ENCODE data around the gene GPR176. TPM values are rescaled to one million over a fixed set of nuclear protein-coding genes. Genes with fewer than 3 reads are reported as not detected.
"Not testable (repeated sequence)": the region's sequence is repeated elsewhere in the genome, so short reads cannot be mapped to it uniquely, and the experiment has no call there.

The GPR176 gene
- total RNA-seq, 1 donor from 2014 or later = 32.1 TPM

DNA sequence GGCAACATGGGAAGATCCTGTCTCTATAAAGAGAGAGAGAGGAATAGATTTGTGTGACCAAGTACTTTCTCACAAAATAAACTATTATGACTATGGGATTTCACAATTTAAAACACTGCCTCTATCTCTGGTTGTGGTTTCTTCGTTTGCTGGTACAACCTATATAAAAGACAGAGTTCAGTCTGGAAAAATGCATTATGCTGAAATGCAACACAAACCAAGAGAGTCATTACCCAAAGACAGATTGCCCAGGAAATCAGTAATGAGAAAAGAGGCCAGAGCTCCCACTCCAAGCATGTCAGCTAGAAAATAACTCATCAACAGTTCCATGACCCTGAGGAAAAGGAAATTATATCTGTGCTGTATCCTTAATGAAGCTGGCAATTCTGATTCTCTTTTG lies 23.2 kb downstream of the GPR176 start:
- no peak overlapping the region for H3K4me3 ChIP-seq (ENCODE audit: low read depth, low read length)
- no peak for DNase-seq (ENCODE audit: low read depth)
- TF ChIP-seq, protein P1, sequence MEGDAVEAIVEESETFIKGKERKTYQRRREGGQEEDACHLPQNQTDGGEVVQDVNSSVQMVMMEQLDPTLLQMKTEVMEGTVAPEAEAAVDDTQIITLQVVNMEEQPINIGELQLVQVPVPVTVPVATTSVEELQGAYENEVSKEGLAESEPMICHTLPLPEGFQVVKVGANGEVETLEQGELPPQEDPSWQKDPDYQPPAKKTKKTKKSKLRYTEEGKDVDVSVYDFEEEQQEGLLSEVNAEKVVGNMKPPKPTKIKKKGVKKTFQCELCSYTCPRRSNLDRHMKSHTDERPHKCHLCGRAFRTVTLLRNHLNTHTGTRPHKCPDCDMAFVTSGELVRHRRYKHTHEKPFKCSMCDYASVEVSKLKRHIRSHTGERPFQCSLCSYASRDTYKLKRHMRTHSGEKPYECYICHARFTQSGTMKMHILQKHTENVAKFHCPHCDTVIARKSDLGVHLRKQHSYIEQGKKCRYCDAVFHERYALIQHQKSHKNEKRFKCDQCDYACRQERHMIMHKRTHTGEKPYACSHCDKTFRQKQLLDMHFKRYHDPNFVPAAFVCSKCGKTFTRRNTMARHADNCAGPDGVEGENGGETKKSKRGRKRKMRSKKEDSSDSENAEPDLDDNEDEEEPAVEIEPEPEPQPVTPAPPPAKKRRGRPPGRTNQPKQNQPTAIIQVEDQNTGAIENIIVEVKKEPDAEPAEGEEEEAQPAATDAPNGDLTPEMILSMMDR (conservative IDR thresholded peaks at IDR 0.05; ENCODE audit: low read depth, low read length) = no peak

DNA sequence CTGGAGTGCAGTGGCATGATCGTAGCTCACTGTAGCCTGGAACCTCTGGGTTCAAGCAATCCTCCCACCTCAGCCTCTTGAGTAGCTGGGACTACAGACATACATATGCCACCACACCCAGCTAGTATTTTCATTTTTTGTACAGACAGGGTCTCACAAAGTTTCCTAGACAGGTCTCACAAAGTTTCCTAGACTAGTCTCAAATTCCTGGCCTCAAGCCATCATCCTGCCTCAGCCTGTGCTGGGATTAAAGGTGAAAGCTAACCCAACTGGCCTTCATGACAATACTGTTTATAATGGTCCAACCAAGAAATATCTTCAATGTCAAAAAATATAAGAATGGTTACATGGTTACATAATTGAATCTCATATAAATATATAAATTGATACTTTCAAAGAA lies 24.0 kb downstream of the GPR176 start:
- no peak for DNase-seq (ENCODE audit: low read depth)
- no peak overlapping the region for H3K4me3 ChIP-seq (ENCODE audit: low read depth, low read length)
- TF ChIP-seq, protein P1 (conservative IDR thresholded peaks at IDR 0.05; ENCODE audit: low read depth, low read length) = no peak

DNA sequence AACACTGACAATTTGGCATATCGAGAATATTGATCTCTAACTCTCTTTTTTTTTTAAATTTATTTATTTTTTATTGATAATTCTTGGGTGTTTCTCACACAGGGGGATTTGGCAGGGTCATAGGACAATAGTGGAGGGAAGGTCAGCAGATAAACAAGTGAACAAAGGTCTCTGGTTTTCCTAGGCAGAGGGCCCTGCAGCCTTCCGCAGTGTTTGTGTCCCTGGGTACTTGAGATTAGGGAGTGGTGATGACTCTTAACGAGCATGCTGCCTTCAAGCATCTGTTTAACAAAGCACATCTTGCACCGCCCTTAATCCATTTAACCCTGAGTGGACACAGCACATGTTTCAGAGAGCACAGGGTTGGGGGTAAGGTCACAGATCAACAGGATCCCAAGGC lies 27.0 kb downstream of the GPR176 start:
- not testable (repeated sequence) for DNase-seq (ENCODE audit: low read depth); H3K4me3 ChIP-seq (ENCODE audit: low read depth, low read length)

DNA sequence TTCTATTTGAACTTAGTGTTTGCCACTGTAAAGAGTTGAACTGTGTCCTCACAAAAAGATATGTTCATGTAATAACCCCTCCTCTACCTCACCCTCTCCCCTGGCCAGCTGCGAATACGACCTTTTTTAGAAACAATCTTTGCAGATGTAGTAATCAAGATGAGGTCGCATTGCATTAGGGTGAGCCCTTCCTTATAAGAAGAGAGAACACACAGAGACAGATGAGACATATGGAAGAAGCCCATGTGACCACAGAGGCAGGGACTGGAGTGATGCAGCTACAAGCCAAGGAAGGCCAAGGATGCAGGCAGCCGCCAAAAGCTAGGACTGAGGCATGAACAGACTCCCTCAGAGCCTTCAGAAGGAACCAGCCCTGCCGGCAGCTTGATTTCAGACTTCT lies 27.6 kb downstream of the GPR176 start:
- no peak overlapping the region for H3K4me3 ChIP-seq (ENCODE audit: low read depth, low read length)
- TF ChIP-seq, protein P1 (conservative IDR thresholded peaks at IDR 0.05; ENCODE audit: low read depth, low read length) = no peak
- no peak for DNase-seq (ENCODE audit: low read depth)

DNA sequence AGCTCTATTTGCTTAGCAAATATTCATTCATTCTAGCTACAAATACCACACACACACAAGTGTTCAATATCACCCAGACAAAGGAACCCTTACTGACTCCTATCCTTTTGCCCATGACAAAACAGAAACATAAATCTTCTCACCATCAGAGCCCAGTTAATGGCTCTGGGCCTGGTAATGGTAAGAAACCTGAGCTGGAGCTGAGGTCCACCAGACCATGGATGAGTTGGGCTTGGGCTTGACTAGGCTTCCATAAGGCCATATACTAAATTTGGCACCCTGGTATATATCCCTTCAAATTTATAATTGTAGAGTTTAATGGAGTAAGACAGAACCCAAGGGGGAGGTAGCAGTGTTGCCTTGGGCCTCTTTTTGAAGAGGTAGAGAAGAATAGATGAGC lies 29.4 kb downstream of the GPR176 start:
- no peak overlapping the region for H3K4me3 ChIP-seq (ENCODE audit: low read depth, low read length)
- DNase-seq (ENCODE audit: low read depth) = no peak
- TF ChIP-seq, protein P1 (conservative IDR thresholded peaks at IDR 0.05; ENCODE audit: low read depth, low read length) = no peak

DNA sequence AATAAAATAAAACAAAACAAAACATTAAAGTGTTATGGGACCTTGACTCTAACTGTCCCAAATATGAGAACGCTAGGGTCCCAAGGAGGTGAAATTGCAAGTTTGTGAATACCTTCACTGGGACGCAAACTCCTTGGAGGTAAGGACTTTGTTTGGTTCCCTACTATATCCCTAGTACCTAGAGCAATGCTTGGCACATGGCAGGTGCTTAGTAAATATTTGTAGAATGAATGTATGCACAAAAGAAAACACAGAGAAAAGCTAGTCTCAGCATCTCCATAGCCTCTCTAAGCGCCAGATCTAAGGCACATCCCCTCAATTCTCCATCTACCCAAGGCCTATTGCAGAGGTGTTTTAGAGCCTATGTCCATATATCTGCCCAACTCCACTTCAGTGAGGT lies 30.5 kb downstream of the GPR176 start:
- TF ChIP-seq, protein P1 (conservative IDR thresholded peaks at IDR 0.05; ENCODE audit: low read depth, low read length) = no peak
- DNase-seq (ENCODE audit: low read depth) = no peak
- no peak overlapping the region for H3K4me3 ChIP-seq (ENCODE audit: low read depth, low read length)

DNA sequence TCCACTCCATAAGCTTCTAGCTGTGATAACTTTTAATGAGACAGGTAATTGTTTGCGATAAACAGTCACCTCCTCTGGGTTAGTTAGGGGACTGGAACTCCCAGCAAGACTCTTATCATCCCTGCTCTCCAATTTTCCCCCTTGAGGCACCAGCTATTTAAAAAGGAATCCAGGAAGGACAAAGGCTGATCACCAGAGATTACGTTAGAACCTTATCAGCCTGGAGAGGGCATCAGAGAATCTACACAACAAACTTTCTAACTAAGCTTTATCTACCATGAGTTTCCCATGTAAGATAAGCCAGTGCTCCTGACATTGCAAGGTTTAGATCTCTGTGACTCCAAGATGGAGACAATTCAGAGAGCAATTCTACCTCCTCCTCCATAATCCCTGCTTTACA lies 31.3 kb downstream of the GPR176 start:
- TF ChIP-seq, protein P1 (conservative IDR thresholded peaks at IDR 0.05; ENCODE audit: low read depth, low read length) = no peak
- no peak overlapping the region for H3K4me3 ChIP-seq (ENCODE audit: low read depth, low read length)
- no peak for DNase-seq (ENCODE audit: low read depth)

DNA sequence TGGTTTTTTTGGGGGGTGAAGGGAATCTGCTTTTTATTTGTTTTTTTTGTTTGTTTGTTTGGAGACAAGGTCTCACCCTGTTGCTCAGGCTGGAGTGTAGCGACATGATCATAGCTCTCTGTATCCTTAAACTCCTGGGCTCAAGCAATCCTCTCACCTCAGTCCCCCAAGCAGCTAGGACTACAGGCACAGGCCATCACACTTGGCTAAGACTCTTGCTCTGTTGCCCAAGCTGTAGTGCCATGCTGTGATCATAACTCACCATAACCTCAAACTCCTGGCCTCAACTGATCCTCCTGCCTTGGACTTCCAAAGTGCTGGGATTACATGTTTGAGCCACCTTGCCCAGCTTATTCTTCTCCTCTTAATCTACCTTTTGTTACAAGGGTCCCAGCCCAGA lies 31.8 kb downstream of the GPR176 start:
- DNase-seq (ENCODE audit: low read depth) = no peak
- no peak overlapping the region for H3K4me3 ChIP-seq (ENCODE audit: low read depth, low read length)
- TF ChIP-seq, protein P1 (conservative IDR thresholded peaks at IDR 0.05; ENCODE audit: low read depth, low read length) = no peak
